Esophagus muscularis mucosa (tissue), 4 donors: ENCODE data around the gene CFAP97. TPM values are rescaled to one million over a fixed set of nuclear protein-coding genes. Genes with fewer than 3 reads are reported as not detected.
"Not testable (repeated sequence)": the region's sequence is repeated elsewhere in the genome, so short reads cannot be mapped to it uniquely, and the experiment has no call there.

ENCODE experiments used
- DNase-seq: peaks from one replicate; pipeline ENCODE4 v3.0.0-alpha.2; 2017; ENCODE audit errors: extremely low spot score
- H3K27ac ChIP-seq, 4 donors: fragments of 200-600 bp; sonication (generic); replicated peaks in 1 of 4; 1 replicate in 3 of 4; 2 replicates in 1 of 4; pipeline ENCODE4 v1.5.1; 2016 to 2019; ENCODE audit warnings: mild to moderate bottlenecking in 1 of 4
- H3K27me3 ChIP-seq, 4 donors: fragments of 200-600 bp; sonication (generic); one replicate each; pipeline versions ENCODE4 v1.5.1 to v1.6.0; 2016 to 2019
- H3K36me3 ChIP-seq, 4 donors: fragments of 200-600 bp; sonication (generic); one replicate each; pipeline ENCODE4 v1.5.1; 2016 to 2019
- H3K4me1 ChIP-seq, 4 donors: fragments of 200-600 bp; sonication (generic); one replicate each; pipeline ENCODE4 v1.5.1; 2016 to 2019
- H3K4me3 ChIP-seq, 4 donors: fragments of 200-600 bp; sonication (generic); 1 replicate in 2 of 4; 2 replicates in 2 of 4; pipeline ENCODE4 v1.5.1; 2016 to 2019; ENCODE audit warnings: mild to moderate bottlenecking in 4 of 4, moderate library complexity in 1 of 4
- H3K9me3 ChIP-seq, 4 donors: fragments of 200-600 bp; sonication (generic); 1 replicate in 3 of 4; 2 replicates in 1 of 4; pipeline ENCODE4 v1.5.1; 2016 to 2019
- EP300 ChIP-seq: sonication (generic); formaldehyde crosslinking; IDR thresholded peaks from one replicate; pipeline ENCODE4 v1.6.1; 2017; ENCODE audit warnings: antibody characterized with exemption
- POLR2A ChIP-seq: fragments of 450-650 bp; IDR thresholded peaks from one replicate; pipeline ENCODE4 v1.6.1; 2017; ENCODE audit warnings: antibody characterized with exemption, moderate library complexity, mild to moderate bottlenecking, low read depth
- POLR2AphosphoS5 ChIP-seq, 2 donors: sonication (generic); formaldehyde crosslinking; IDR thresholded peaks; one replicate each; pipeline ENCODE4 v1.6.1; 2017; ENCODE audit warnings: antibody characterized with exemption in 2 of 2
- WGBS: methylation state at CpG from one replicate; pipeline ENCODE4 v1.1.5; 2018; 5-methylcytosine and 5-hydroxymethylcytosine counted together
- intact Hi-C: fragments of 100-400 bp; cut with DNase I; formaldehyde crosslinking; loops from one replicate; pipeline ENCODE4 v1.15.1; 2023
- total RNA-seq, 4 donors: library from RNA; depleted of rRNA; stranded (reverse); fragments of >200 nt; gene quantifications; one replicate each; pipeline versions ENCODE4 v1.1.0 to v1.2.1, GENCODE V29; 2016
- TF ChIP-seq, protein P1 (sequence below), 3 experiments: fragments of 200-600 bp in 2 of 3; fragments of 450-650 bp in 1 of 3; sonication (generic) in 2 of 3; IDR thresholded peaks; one replicate each; pipeline ENCODE4 v1.5.1; 2017 to 2019; ENCODE audit warnings: antibody characterized with exemption in 3 of 3, mild to moderate bottlenecking in 2 of 3, moderate library complexity in 1 of 3

CFAP97 gene
- total RNA-seq, 4 donors from 2014 or later: 30.2 to 36.8 (median 35.1) TPM

DNA sequence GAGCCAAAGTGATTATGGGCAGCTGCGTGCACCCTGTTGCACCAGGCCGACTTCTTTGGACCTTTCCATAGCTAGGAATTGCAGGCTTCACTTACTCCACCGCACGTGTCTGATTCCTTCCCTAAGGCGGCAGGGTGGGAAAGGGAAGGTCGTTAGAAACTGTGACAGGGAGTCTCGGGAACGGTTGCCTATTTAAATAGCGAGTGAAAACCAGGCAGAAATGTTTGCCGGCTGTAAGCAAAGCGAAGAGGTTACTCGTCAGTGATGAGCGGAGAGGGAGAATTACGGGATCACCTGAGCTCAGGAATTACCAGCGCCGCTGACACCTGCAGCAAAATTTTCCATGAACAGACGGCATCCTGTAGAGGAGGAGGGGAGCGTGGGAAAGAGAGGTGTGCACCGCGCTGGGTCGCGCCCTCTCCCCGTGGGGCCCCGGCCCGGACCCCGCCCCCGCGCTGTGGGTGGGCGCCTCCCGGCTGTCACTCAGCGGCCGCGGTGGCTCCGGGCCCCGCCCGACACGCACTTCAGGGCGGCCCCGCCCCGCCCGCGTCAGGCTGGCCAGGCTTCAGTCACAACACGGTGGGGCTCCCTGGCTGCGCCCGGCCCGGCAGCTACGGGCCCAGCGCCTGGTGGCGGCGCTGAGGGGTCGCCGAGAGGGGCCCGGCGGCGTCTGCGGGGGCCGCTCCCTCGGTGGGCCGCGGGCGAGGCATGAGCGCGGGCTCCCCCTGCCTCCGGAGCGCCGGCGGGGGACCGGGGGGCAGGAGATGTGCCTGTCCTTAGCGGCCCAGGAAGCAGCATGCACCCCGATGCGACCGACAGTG, 5.4 kb upstream of the CFAP97 start, which contains the start of gene SNX25:
Gene SNX25 (plus strand): TSS at position 568 of the 821 bp plus-strand sequence. CDS start 229 bp downstream, at position 797.
- H3K27ac ChIP-seq: peak within 1 kb of the TSS; percentile 91 to 97 (median 94)
- H3K4me3 ChIP-seq: peak within 1 kb of the TSS; percentile 76 to 93 (median 88)
- WGBS: 2% methylated on average over 25 of the region's 72 CpGs
- intact Hi-C loops: no loop called here
- H3K36me3 ChIP-seq: no peaks in the 10 kb centered on the region
- H3K9me3 ChIP-seq: no peaks in the 10 kb centered on the region
- no peaks in the 10 kb centered on the region for H3K27me3 ChIP-seq
- TF ChIP-seq EP300: no peak
- peak; percentile 82 to 89 for TF ChIP-seq POLR2AphosphoS5 (IDR thresholded peaks at IDR 0.05)
- TF ChIP-seq POLR2A: peak; percentile 18
- TF ChIP-seq, protein P1, sequence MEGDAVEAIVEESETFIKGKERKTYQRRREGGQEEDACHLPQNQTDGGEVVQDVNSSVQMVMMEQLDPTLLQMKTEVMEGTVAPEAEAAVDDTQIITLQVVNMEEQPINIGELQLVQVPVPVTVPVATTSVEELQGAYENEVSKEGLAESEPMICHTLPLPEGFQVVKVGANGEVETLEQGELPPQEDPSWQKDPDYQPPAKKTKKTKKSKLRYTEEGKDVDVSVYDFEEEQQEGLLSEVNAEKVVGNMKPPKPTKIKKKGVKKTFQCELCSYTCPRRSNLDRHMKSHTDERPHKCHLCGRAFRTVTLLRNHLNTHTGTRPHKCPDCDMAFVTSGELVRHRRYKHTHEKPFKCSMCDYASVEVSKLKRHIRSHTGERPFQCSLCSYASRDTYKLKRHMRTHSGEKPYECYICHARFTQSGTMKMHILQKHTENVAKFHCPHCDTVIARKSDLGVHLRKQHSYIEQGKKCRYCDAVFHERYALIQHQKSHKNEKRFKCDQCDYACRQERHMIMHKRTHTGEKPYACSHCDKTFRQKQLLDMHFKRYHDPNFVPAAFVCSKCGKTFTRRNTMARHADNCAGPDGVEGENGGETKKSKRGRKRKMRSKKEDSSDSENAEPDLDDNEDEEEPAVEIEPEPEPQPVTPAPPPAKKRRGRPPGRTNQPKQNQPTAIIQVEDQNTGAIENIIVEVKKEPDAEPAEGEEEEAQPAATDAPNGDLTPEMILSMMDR (IDR thresholded peaks at IDR 0.05): peak in 1 of 3 experiments; percentile 26
- H3K4me1 ChIP-seq: peaks cover 21 to 40% (median 33%) of the 10 kb centered on the region in 4 donors
- no peak for DNase-seq

DNA sequence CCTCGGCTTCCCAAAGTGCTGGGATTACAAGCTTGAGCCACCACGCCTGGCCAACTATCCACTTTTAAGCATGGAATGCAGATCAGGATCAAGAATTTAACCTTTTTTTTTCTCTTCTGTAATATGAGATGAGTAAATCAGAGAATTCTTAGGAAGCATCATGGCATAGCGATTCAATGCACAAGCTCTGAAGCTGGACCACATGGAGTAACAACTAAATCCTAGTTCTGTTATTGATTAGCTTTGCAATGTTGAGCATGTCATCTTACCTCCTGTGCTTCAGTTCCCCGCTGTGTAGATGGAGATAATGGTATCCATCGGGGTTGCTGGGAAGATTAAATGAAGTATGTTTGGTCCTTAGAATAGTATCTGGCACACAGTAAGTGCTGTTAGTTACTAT, 3.7 kb upstream of the CFAP97 start:
- H3K4me1 ChIP-seq: peaks cover 26 to 51% (median 45%) of the 10 kb centered on the region in 4 donors
- H3K9me3 ChIP-seq: no peaks in the 10 kb centered on the region
- no peaks in the 10 kb centered on the region for H3K27me3 ChIP-seq
- H3K36me3 ChIP-seq: no peaks in the 10 kb centered on the region
- WGBS: 94% methylated on average over 5 of the region's 5 CpGs
- intact Hi-C loops: no loop called here
- H3K4me3 ChIP-seq: no peak overlapping the region
- TF ChIP-seq, protein P1 (IDR thresholded peaks at IDR 0.05): no peak
- TF ChIP-seq POLR2A (no peak), POLR2AphosphoS5 (IDR thresholded peaks at IDR 0.05) (no peak), EP300 (no peak)
- no peak for DNase-seq
- H3K27ac ChIP-seq: no peak overlapping the region

DNA sequence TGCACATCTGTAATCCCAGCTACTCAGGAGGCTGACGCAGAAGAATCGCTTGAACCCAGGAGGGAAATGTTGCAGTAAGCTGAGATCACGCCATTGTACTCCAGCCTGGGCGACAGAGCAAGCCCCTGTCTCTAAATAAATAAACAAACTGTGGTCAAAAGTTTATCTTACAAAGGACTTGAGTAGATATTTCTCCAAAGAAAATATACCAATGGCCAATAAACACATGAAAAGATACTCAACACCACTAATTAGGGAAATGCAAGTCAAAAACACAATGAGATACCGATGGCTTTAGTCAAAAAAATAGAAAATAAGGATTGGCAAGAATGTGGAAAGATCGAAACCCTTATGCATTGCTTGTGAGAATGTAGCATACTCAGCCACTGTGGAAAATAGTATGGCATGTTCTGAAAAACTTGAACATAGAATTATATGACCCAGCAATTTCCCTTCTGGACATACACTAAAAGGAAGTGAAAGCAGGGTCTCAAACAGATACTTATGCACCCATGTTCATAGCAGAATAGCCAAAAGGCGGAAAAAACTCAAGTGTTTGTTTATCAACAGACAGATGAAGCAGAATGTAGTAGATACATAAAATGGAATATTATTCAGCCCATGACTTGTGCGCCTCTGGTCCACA, 2.0 kb upstream of the CFAP97 start:
- H3K27me3 ChIP-seq: no peaks in the 10 kb centered on the region
- no peak for DNase-seq
- H3K4me3 ChIP-seq: no peak overlapping the region
- peaks cover 22 to 49% (median 37%) of the 10 kb centered on the region in 4 donors for H3K4me1 ChIP-seq
- intact Hi-C loops: no loop called here
- H3K36me3 ChIP-seq: no peaks in the 10 kb centered on the region
- H3K27ac ChIP-seq: peak overlapping the region in 1 of 4 donors; percentile 98
- no peaks in the 10 kb centered on the region for H3K9me3 ChIP-seq
- TF ChIP-seq POLR2AphosphoS5 (IDR thresholded peaks at IDR 0.05) (no peak), POLR2A (no peak), EP300 (no peak)
- TF ChIP-seq, protein P1 (IDR thresholded peaks at IDR 0.05): no peak
- 90% methylated on average over 8 of the region's 8 CpGs for WGBS

DNA sequence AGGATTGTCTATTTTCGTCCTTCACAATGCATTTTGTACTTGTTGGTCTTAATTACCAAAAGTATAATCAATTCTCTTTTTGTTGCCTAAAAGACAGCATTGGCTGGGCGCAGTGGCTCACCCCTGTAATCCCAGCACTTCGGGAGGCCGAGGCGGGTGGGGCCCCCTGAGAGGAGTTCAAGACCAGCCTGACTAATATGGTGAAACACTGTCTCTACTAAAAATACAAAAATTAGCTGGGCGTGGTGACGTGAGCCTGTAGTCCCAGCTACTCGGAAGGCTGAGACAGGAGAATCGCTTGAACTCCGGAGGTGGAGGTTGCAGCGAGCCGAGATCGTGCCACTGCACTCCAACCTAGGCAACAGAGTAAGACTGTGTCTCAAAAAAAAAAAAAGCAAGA, 1.3 kb upstream of the CFAP97 start:
- H3K27ac ChIP-seq: peak overlapping the region; percentile 12 to 99 (median 98)
- H3K27me3 ChIP-seq, intact Hi-C loops, H3K4me3 ChIP-seq, DNase-seq, H3K36me3 ChIP-seq, H3K9me3 ChIP-seq: not testable (repeated sequence)
- 92% methylated on average over 13 of the region's 13 CpGs for WGBS
- peaks cover 21 to 46% (median 35%) of the 10 kb centered on the region in 4 donors for H3K4me1 ChIP-seq
